Activated CD8-positive, alpha-beta T cell treated with anti-CD3 and anti-CD28 coated beads for 36 hours (primary cell): ENCODE measurements around the gene FILIP1L. TPM values are rescaled to one million over a fixed set of nuclear protein-coding genes. Genes with fewer than 3 reads are reported as not detected.

Experiments
- ATAC-seq: fragments of 200-7000 bp; cut with Tn5 transposase; one replicate; pipeline ENCODE4 v1.10.0; 2021; ENCODE audit warnings: mild to moderate bottlenecking, moderate library complexity
- CTCF ChIA-PET: fragments of 350-600 bp; sonication (Branson Sonifier 250); formaldehyde crosslinking; loops from one replicate; lab custom pipeline; 2021; ENCODE audit warnings: antibody characterized with exemption; lab: Charles Lee
- POLR2A ChIA-PET: fragments of 350-600 bp; sonication (Branson Sonifier 250); formaldehyde crosslinking; loops from one replicate; lab custom pipeline; 2021; ENCODE audit warnings: antibody characterized with exemption; lab: Charles Lee
- DNase-seq: peaks from one replicate; pipeline ENCODE4 v3.0.0-alpha.2; 2020
- H3K27ac Mint-ChIP-seq: one replicate; pipeline ENCODE4 v1.8.0; 2021; ENCODE audit warnings: mild to moderate bottlenecking, mixed read lengths
- H3K27me3 Mint-ChIP-seq: one replicate; pipeline ENCODE4 v1.8.0; 2021; ENCODE audit warnings: mixed read lengths
- H3K36me3 Mint-ChIP-seq: one replicate; pipeline ENCODE4 v1.8.0; 2021; ENCODE audit warnings: low read depth, mixed read lengths
- H3K4me1 Mint-ChIP-seq: one replicate; pipeline ENCODE4 v1.8.0; 2021; ENCODE audit warnings: low read depth, mixed read lengths
- H3K4me3 Mint-ChIP-seq: one replicate; pipeline ENCODE4 v1.8.0; 2021; ENCODE audit warnings: mild to moderate bottlenecking, moderate library complexity, mixed read lengths
- H3K9me3 Mint-ChIP-seq: one replicate; pipeline ENCODE4 v1.8.0; 2021; ENCODE audit warnings: mixed read lengths
- intact Hi-C: fragments of 100-400 bp; cut with micrococcal nuclease; formaldehyde crosslinking; loops from one replicate; pipeline ENCODE4 v1.10.0; 2022
- total RNA-seq, 2 experiments: library from RNA; stranded (reverse); gene quantifications; one replicate each; pipeline ENCODE4 v1.2.3, GENCODE V29; 2021
- TF ChIP-seq, protein P1 (sequence below): fragments of 200-600 bp; IDR thresholded peaks from one replicate; pipeline ENCODE4 v1.8.0; 2022; ENCODE audit warnings: antibody characterized with exemption, mild to moderate bottlenecking

Gene FILIP1L
- total RNA-seq, 2 experiments from 2014 or later: 0.11 to 0.13 TPM

DNA sequence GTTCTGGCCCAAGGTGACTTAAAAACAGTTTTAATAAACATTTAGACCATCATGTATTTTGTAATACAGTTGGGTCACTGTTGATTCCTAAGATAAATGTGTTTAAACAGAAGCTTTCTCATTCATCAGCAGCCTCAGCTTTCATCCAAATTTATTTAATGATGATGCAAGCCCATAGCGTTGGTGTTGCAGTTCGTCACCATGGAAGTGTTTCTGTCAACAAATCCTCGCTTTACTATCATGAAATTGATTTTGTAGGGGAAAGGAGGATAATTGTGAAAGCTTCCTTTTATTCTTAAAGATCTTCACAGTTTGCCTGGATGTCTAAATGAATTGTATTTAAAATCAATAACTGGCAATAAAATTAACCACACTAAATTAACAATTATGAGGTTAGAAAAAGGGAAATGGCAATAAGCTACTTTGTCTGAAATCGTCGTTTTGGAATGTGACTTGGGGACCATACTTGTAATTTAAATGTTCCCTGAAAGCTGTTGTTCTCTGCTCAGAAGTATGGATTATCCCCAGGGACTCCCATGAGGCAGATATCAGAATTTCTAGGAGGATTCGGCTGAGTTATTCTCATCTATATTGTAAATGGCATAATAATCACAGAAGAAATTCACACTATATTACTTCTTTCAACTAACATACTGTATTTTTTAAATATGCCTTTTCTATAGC lies 267.7 kb downstream of the FILIP1L start:
- CTCF ChIA-PET: interaction anchor here (0.9 to 1.4 kb wide), 3 partner anchors 9 to 213 kb away, joined by 3 to 9 read pairs (median 5); no protein-coding TSS in a partner anchor
- H3K27me3 Mint-ChIP-seq: no peaks in the 10 kb centered on the region
- DNase-seq (no peak), ATAC-seq (no peak)
- H3K4me3 Mint-ChIP-seq: no peak overlapping the region
- peaks cover 1% of the 10 kb centered on the region for H3K36me3 Mint-ChIP-seq
- TF ChIP-seq, protein P1, sequence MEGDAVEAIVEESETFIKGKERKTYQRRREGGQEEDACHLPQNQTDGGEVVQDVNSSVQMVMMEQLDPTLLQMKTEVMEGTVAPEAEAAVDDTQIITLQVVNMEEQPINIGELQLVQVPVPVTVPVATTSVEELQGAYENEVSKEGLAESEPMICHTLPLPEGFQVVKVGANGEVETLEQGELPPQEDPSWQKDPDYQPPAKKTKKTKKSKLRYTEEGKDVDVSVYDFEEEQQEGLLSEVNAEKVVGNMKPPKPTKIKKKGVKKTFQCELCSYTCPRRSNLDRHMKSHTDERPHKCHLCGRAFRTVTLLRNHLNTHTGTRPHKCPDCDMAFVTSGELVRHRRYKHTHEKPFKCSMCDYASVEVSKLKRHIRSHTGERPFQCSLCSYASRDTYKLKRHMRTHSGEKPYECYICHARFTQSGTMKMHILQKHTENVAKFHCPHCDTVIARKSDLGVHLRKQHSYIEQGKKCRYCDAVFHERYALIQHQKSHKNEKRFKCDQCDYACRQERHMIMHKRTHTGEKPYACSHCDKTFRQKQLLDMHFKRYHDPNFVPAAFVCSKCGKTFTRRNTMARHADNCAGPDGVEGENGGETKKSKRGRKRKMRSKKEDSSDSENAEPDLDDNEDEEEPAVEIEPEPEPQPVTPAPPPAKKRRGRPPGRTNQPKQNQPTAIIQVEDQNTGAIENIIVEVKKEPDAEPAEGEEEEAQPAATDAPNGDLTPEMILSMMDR: no peak
- H3K9me3 Mint-ChIP-seq: no peaks in the 10 kb centered on the region
- no peak overlapping the region for H3K27ac Mint-ChIP-seq
- POLR2A ChIA-PET: no interaction called here
- H3K4me1 Mint-ChIP-seq: peaks cover 19% of the 10 kb centered on the region
- intact Hi-C loops: no loop called here

DNA sequence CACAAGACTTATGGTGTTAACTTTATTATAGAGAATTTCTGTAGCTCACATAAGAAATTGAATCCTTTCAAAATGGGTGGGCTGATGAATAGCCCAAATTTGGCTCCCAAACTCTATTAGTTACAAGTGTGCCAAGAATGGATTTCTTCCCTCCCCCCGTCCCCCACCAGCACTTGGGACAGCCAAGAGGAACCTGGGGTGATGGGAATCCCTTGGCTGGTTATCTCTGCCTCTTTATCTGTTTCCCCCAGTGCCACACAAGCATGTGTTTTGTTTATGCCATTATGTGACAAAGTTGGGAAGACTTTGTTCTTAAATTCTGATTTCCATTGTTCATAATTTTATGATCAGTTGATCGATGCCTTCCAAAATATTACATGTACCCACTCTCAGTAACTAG lies 268.3 kb downstream of the FILIP1L start:
- ATAC-seq: no peak
- H3K36me3 Mint-ChIP-seq: peaks cover 1% of the 10 kb centered on the region
- ChIA-PET CTCF (interaction anchor here (1.1 to 1.4 kb wide), 2 partner anchors 14 to 213 kb away, joined by 3 to 9 read pairs; no protein-coding TSS in a partner anchor), POLR2A (no interaction called here)
- intact Hi-C loops: no loop called here
- no peak overlapping the region for H3K27ac Mint-ChIP-seq
- peaks cover 19% of the 10 kb centered on the region for H3K4me1 Mint-ChIP-seq
- H3K4me3 Mint-ChIP-seq: no peak overlapping the region
- DNase-seq: no peak
- H3K27me3 Mint-ChIP-seq: no peaks in the 10 kb centered on the region
- no peaks in the 10 kb centered on the region for H3K9me3 Mint-ChIP-seq
- TF ChIP-seq, protein P1: no peak

DNA sequence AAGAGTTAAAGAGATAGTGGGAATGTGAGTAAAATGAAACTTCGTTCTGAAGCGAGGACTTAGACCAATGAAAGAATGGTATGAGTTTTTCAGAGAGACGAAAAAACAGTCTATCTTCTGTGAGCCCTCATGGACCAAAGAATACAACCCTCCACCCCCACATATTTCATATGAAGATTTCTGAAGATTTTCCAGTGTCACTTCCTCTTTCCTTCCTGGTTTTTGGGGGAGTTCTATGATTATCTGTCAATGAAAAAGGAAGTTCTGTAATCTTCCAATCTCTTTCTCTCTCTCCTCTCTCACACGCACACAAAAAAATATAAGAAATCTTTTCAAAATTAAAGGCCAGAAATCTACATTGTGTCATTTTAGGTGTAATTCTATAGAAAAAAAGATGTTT lies 269.0 kb downstream of the FILIP1L start:
- no peak overlapping the region for H3K4me3 Mint-ChIP-seq
- intact Hi-C loops: no loop called here
- no peak for DNase-seq
- ChIA-PET POLR2A (no interaction called here), CTCF (interaction anchor here (1.2 to 2.5 kb wide), 3 partner anchors 13 to 409 kb away, joined by 3 to 43 read pairs (median 12); no protein-coding TSS in a partner anchor)
- no peak for ATAC-seq
- peaks cover 1% of the 10 kb centered on the region for H3K36me3 Mint-ChIP-seq
- H3K9me3 Mint-ChIP-seq: no peaks in the 10 kb centered on the region
- no peak overlapping the region for H3K27ac Mint-ChIP-seq
- TF ChIP-seq, protein P1: no peak
- peaks cover 19% of the 10 kb centered on the region for H3K4me1 Mint-ChIP-seq
- no peaks in the 10 kb centered on the region for H3K27me3 Mint-ChIP-seq

DNA sequence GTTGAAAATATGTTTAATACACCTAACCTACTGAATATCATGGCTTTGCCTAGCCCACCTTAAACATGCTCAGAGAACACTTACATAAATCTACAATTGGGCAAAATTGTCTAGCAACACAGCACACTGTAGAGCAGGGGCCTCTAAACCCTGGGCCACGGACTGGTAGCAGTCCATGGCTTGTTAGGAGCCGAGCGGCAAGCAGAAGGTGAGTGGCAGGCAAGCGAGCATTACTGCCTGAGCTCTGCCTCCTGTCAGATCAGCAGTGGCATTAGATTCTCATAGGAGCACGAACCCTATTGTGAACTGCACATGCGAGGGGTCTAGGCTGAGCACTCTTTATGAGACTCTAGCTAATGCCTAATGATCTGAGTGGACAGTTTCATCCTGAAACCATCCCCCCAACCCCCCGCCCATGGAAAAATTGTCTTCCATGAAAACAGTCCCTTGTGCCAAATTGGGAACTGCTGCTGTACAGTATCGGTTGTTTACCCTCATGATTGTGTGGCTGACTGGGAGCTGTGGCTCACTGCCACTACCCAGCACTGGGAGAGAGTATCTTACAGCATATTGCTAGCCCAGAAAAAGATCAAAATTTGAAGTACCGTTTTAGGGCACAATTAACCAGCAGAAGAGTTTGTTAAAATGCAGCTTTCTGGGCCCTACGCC lies 270.6 kb downstream of the FILIP1L start:
- TF ChIP-seq, protein P1: no peak
- H3K9me3 Mint-ChIP-seq: no peaks in the 10 kb centered on the region
- ATAC-seq (no peak), DNase-seq (no peak)
- ChIA-PET POLR2A (interaction anchor here (0.7 kb wide), 1 partner anchor 524 kb away, joined by 3 read pairs; no protein-coding TSS in a partner anchor), CTCF (interaction anchor here (0.9 to 2.5 kb wide), 11 partner anchors 12 to 462 kb away, joined by 3 to 43 read pairs (median 4); no protein-coding TSS in a partner anchor)
- no peaks in the 10 kb centered on the region for H3K27me3 Mint-ChIP-seq
- intact Hi-C loops: no loop called here
- peaks cover 19% of the 10 kb centered on the region for H3K4me1 Mint-ChIP-seq
- H3K36me3 Mint-ChIP-seq: peaks cover 1% of the 10 kb centered on the region
- H3K4me3 Mint-ChIP-seq: no peak overlapping the region
- no peak overlapping the region for H3K27ac Mint-ChIP-seq
